Upper lobe of left lung (tissue), 6 donors: ENCODE results near the gene PCDHB5. TPM values are rescaled to one million over a fixed set of nuclear protein-coding genes. Genes with fewer than 3 reads are reported as not detected.
"Not testable (repeated sequence)": the region's sequence is repeated elsewhere in the genome, so short reads cannot be mapped to it uniquely, and the experiment has no call there.

Source experiments
- ATAC-seq, 2 donors: fragments of 200-7000 bp; cut with Tn5 transposase; one replicate each; pipeline ENCODE4 v1.9.1; 2022; ENCODE audit warnings: mild to moderate bottlenecking in 2 of 2, moderate library complexity in 2 of 2; ENCODE audit not compliant: low FRiP score in 2 of 2
- DNase-seq, 2 donors: peaks; one replicate each; pipeline ENCODE4 v3.0.0-alpha.2; 2019 to 2020
- H3K27ac ChIP-seq, 4 donors: fragments of 200-600 bp; sonication (generic); one replicate each; pipeline ENCODE4 v1.5.1; 2016 to 2019
- H3K27me3 ChIP-seq, 4 donors: fragments of 200-600 bp; sonication (generic); one replicate each; pipeline ENCODE4 v1.5.1; 2017 to 2019
- H3K36me3 ChIP-seq, 4 donors: fragments of 200-600 bp; sonication (generic); one replicate each; pipeline ENCODE4 v1.5.1; 2016 to 2019
- H3K4me1 ChIP-seq, 4 donors: fragments of 200-600 bp; sonication (generic); one replicate each; pipeline ENCODE4 v1.5.1; 2018 to 2019
- H3K4me3 ChIP-seq, 4 donors: fragments of 200-600 bp; sonication (generic); one replicate each; pipeline ENCODE4 v1.5.1; 2017 to 2019; ENCODE audit warnings: mild to moderate bottlenecking in 2 of 4, moderate library complexity in 1 of 4
- H3K9me3 ChIP-seq, 4 donors: fragments of 200-600 bp; sonication (generic); one replicate each; pipeline ENCODE4 v1.5.1; 2018 to 2019
- CTCF ChIP-seq, 6 experiments: fragments of 450-650 bp in 4 of 6; fragments of 200-600 bp in 2 of 6; sonication (generic) in 2 of 6; IDR thresholded peaks; one replicate each; pipeline ENCODE4 v1.5.1; 2016 to 2019; ENCODE audit warnings: antibody characterized with exemption in 6 of 6
- EP300 ChIP-seq, 4 donors: sonication (generic); formaldehyde crosslinking; IDR thresholded peaks; one replicate each; pipeline ENCODE4 v1.5.1; 2017; ENCODE audit warnings: antibody characterized with exemption in 4 of 4, control low read depth in 2 of 4
- POLR2A ChIP-seq, 4 donors: fragments of 450-650 bp; IDR thresholded peaks; one replicate each; pipeline ENCODE4 v1.5.1; 2016 to 2017; ENCODE audit warnings: antibody characterized with exemption in 4 of 4, mild to moderate bottlenecking in 2 of 4
- POLR2AphosphoS5 ChIP-seq, 2 donors: sonication (generic); formaldehyde crosslinking; IDR thresholded peaks; one replicate each; pipeline ENCODE4 v1.5.1; 2017; ENCODE audit warnings: antibody characterized with exemption in 2 of 2
- WGBS, 2 donors: methylation state at CpG; one replicate each; pipeline ENCODE4 v1.1.5; 2017 to 2018; 5-methylcytosine and 5-hydroxymethylcytosine counted together
- total RNA-seq, 6 donors: library from RNA; depleted of rRNA in 4 of 6; stranded (reverse); fragments of >200 nt in 4 of 6; gene quantifications; one replicate each; pipeline versions ENCODE4 v1.1.0 to v1.2.1, GENCODE V29; 2016 to 2021
- donor health status: DM: no; HTN: no; CAD: no; lungs with moderate emphysema.
- donor health status: DM: no; HTN: yes; CAD: no; lungs with severe emphysema.

Gene PCDHB5
- 10 to 100 TPM in 1 of 6 donors, 1 to 10 TPM in 5; 1.8 to 22.4 (median 2.2) TPM for total RNA-seq

DNA sequence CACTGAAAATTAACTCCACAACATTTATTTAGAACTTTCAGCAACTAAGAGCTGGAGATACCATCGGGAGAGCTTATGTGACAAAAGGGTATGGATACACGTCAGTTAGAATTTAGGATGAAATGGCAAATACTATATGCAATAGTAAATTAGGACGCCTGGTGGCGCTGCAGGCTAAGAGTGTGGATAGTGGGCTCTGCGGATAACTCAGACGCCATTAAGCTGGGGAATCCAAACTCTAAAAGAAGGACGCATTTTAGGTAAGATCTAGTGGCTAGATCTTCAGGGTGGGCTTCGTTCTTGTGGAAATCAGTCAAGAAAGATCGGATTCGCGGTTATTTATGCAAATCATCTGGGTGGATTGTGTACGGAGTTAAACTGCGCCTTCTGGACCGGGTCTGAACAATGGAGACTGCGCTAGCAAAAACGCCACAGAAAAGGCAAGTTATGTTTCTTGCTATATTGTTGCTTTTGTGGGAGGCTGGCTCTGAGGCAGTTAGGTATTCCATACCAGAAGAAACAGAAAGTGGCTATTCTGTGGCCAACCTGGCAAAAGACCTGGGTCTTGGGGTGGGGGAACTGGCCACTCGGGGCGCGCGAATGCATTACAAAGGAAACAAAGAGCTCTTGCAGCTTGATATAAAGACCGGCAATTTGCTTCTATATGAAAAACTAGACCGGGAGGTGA is at the start of gene PCDHB5:
Gene PCDHB5, plus strand, starts transcription at position 177 of the 688 bp plus-strand sequence. Its CDS starts 229 bp downstream, at position 406.
- Histone ChIP-seq H3K4me1 (no peaks in the 10 kb centered on the region), H3K27me3 (no peaks in the 10 kb centered on the region), H3K27ac (peak within 1 kb of the TSS in 1 of 4 donors; percentile 36), H3K36me3 (no peaks in the 10 kb centered on the region), H3K4me3 (peak within 1 kb of the TSS in 3 of 4 donors; percentile 32 to 39 (median 39)), H3K9me3 (peaks cover 8 to 49% (median 37%) of the 10 kb centered on the region in 4 donors)
- WGBS, 2 donors, result 23% methylated on average over 22 of the region's 22 CpGs
- ATAC-seq (no peak), DNase-seq (no peak)
- TF ChIP-seq CTCF (IDR thresholded peaks at IDR 0.05), result peak in 1 of 6 experiments; percentile 8
- TF ChIP-seq POLR2A (IDR thresholded peaks at IDR 0.05), result no peak

- Histone ChIP-seq H3K9me3 (peaks cover 4 to 42% (median 20%) of the 10 kb centered on the region in 4 donors), H3K4me1 (no peaks in the 10 kb centered on the region), H3K27ac (peak within 1 kb of the TSS in 1 of 4 donors; percentile 31), H3K36me3 (no peaks in the 10 kb centered on the region), H3K27me3 (no peaks in the 10 kb centered on the region), H3K4me3 (peak within 1 kb of the TSS in 3 of 4 donors; percentile 22 to 38 (median 33))
- TF ChIP-seq EP300 (IDR thresholded peaks at IDR 0.05) (no peak), POLR2A (IDR thresholded peaks at IDR 0.05) (no peak), CTCF (IDR thresholded peaks at IDR 0.05) (peak in 4 of 6 experiments; percentile 4 to 39 (median 19))
- WGBS, 2 donors, result 19 to 20% methylated on average over 29 of the region's 29 CpGs
- ATAC-seq (peak in 1 of 2 donors; percentile 86), DNase-seq (no peak)
Measured at GRCh38 chr5:141094481-141095262, 40.3 kb upstream of the PCDHB5 start, which contains the start of gene PCDHB2. PCDHB2 (plus strand) TSS chr5:141094615; CDS start chr5:141094791, 176 bp downstream.

DNA sequence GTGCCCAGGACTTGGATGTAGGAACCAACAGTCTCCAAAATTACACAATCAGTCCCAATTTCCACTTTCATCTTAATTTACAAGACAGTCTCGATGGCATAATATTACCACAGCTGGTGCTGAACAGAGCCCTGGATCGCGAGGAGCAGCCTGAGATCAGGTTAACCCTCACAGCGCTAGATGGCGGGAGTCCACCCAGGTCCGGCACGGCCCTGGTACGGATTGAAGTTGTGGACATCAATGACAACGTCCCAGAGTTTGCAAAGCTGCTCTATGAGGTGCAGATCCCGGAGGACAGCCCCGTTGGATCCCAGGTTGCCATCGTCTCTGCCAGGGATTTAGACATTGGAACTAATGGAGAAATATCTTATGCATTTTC is 39.8 kb upstream of the PCDHB5 start:
- TF ChIP-seq CTCF (IDR thresholded peaks at IDR 0.05), result no peak
- no peak for TF ChIP-seq EP300 (IDR thresholded peaks at IDR 0.05)
- no peak for TF ChIP-seq POLR2A (IDR thresholded peaks at IDR 0.05)
- TF ChIP-seq POLR2AphosphoS5 (IDR thresholded peaks at IDR 0.05), result no peak
- WGBS, 2 donors, result 33 to 41% methylated on average over 8 to 12 of the region's 12 CpGs
- DNase-seq (no peak), ATAC-seq (no peak)
- Histone ChIP-seq H3K9me3 (peaks cover 4 to 41% (median 24%) of the 10 kb centered on the region in 4 donors), H3K27ac (no peak overlapping the region), H3K27me3 (no peaks in the 10 kb centered on the region), H3K36me3 (no peaks in the 10 kb centered on the region), H3K4me3 (peak overlapping the region in 3 of 4 donors; percentile 22 to 38 (median 33)), H3K4me1 (no peaks in the 10 kb centered on the region)

DNA sequence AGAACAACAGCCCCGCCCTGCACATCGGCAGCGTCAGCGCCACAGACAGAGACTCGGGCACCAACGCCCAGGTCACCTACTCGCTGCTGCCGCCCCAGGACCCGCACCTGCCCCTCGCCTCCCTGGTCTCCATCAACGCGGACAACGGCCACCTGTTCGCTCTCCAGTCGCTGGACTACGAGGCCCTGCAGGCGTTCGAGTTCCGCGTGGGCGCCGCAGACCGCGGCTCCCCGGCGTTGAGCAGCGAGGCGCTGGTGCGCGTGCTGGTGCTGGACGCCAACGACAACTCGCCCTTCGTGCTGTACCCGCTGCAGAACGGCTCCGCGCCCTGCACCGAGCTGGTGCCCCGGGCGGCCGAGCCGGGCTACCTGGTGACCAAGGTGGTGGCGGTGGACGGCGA is 38.8 kb upstream of the PCDHB5 start:
- DNase-seq, result peak in 1 of 2 donors; percentile 60
- H3K9me3 ChIP-seq, result peaks cover 4 to 45% (median 33%) of the 10 kb centered on the region in 4 donors
- H3K27me3 ChIP-seq, H3K27ac ChIP-seq, ATAC-seq, H3K4me1 ChIP-seq, H3K36me3 ChIP-seq, H3K4me3 ChIP-seq: not testable (repeated sequence)
- whole genome bisulfite sequencing, 2 donors, result 40% methylated on average over 2 of the region's 46 CpGs; no CpG with 5 or more reads in 1 of the 2 donors

DNA sequence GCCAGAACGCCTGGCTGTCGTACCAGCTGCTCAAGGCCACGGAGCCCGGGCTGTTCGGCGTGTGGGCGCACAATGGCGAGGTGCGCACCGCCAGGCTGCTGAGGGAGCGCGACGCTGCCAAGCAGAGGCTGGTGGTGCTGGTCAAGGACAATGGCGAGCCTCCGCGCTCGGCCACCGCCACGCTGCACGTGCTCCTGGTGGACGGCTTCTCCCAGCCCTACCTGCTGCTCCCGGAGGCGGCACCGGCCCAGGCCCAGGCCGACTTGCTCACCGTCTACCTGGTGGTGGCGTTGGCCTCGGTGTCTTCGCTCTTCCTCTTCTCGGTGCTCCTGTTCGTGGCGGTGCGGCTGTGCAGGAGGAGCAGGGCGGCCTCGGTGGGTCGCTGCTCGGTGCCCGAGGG is 38.4 kb upstream of the PCDHB5 start:
- 42 to 56% methylated on average over 5 to 23 of the region's 38 CpGs for WGBS, 2 donors
- H3K36me3 ChIP-seq, H3K27ac ChIP-seq, H3K4me3 ChIP-seq, H3K4me1 ChIP-seq, H3K27me3 ChIP-seq, ATAC-seq: not testable (repeated sequence)
- peaks cover 4 to 49% (median 37%) of the 10 kb centered on the region in 4 donors for H3K9me3 ChIP-seq
- peak in 1 of 2 donors; percentile 64 for DNase-seq
